Measurements from ENCODE around the gene TBL1X. TPM values are rescaled to one million over a fixed set of nuclear protein-coding genes. Genes with fewer than 3 reads are reported as not detected.

The TBL1X gene
- total and polyA plus RNA-seq, 10 of the 15 experiments (the other 5 are each of a cell fraction or from before 2014, with no cell fraction given) = 4.4 to 26.3 (median 10.6) TPM

DNA sequence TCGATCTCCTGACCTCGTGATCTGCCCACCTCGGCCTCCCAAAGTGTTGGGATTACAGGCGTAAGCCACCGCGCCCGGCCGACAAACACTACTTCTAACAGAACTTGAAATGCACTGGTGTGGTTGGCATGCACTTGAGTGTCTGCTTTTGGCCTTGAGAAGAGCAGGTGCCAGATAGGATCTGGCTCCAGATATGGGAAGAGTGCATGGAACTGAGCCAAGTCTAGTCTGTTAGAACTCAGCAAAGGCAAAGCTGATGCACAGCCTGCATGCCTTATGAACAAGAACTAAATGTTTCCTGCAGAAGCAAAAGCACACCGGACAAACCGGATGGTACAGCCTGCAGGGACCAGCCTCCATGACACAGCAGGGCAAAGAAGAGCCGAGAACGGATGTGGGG is 35.1 kb upstream of the TBL1X start:
- 75% methylated on average over 12 of the region's 12 CpGs for WGBS (ENCODE audit: insufficient coverage, insufficient replicate concordance, low lambda C conversion rate, missing lambda C conversion rate)
- BruUV-seq (replicated peaks) = no TSS peak
- intact Hi-C loops (cut with micrococcal nuclease; ENCODE audit: unreplicated experiment) (no loop called here), in situ Hi-C loops (cut with MboI) (no loop called here)
- RAD21 ChIA-PET (ENCODE audit: unreplicated experiment) = no interaction called here
- H3K9me3 ChIP-seq (replicated peaks; ENCODE audit: control insufficient read depth, insufficient read depth, low read length) = no peaks in the 10 kb centered on the region
- H3K4me1 ChIP-seq (ENCODE audit: control insufficient read depth, insufficient read depth, low read length) = no peaks in the 10 kb centered on the region
- H3K4me3 ChIP-seq = no peak overlapping the region
- POLR2A ChIA-PET = no interaction called here
- no peaks in the 10 kb centered on the region for H4K20me1 ChIP-seq (ENCODE audit: control insufficient read depth, insufficient read depth)
- no peak overlapping the region for H2AFZ ChIP-seq (ENCODE audit: control insufficient read depth, low read depth, low read length)
- SMC1A ChIA-PET (ENCODE audit: uncharacterized antibody, unreplicated experiment) = interaction anchor here (1.2 to 1.5 kb wide), 2 partner anchors 11 to 15 kb away, joined by 4 to 5 read pairs; no protein-coding TSS in a partner anchor
- CTCF ChIA-PET = no interaction called here
- no peaks in the 10 kb centered on the region for H3K79me2 ChIP-seq (ENCODE audit: control insufficient read depth, insufficient read depth, low read length)
- no peak overlapping the region for H3K4me2 ChIP-seq (ENCODE audit: control insufficient read depth, insufficient read depth)
- H3K27ac ChIP-seq (ENCODE audit: control insufficient read depth, insufficient read depth) = no peak overlapping the region
- ATAC-seq = no peak
- H3K27me3 ChIP-seq (replicated peaks in 1 of 2; ENCODE audit: control insufficient read depth in 2 of 2, insufficient read depth in 2 of 2, low read length in 1 of 2) = no peaks in the 10 kb centered on the region
- TF ChIP-seq TCF12 (IDR thresholded peaks at IDR 0.05; ENCODE audit: low read depth, low read length) (no peak), NFIC (IDR thresholded peaks at IDR 0.05; ENCODE audit: low read depth, low read length) (no peak), STAT1 (conservative IDR thresholded peaks at IDR 0.05) (no peak), ETV6 (conservative IDR thresholded peaks at IDR 0.05 in 1 of 2, IDR thresholded peaks at IDR 0.05 in 1 of 2; ENCODE audit: borderline replicate concordance in 1 of 2, low read depth in 1 of 2) (no peak), CHD2 (IDR thresholded peaks at IDR 0.05; ENCODE audit: borderline replicate concordance, low read depth, low read length) (no peak)
- no peak for FAIRE-seq
- DNase-seq (ENCODE audit: low read depth, low spot score) = no peak
- no peaks in the 10 kb centered on the region for H3K36me3 ChIP-seq (ENCODE audit: control insufficient read depth in 2 of 2, insufficient read depth in 2 of 2, low read length in 1 of 2)
- H3K9ac ChIP-seq (ENCODE audit: control insufficient read depth, insufficient read depth, low read length) = no peak overlapping the region

DNA sequence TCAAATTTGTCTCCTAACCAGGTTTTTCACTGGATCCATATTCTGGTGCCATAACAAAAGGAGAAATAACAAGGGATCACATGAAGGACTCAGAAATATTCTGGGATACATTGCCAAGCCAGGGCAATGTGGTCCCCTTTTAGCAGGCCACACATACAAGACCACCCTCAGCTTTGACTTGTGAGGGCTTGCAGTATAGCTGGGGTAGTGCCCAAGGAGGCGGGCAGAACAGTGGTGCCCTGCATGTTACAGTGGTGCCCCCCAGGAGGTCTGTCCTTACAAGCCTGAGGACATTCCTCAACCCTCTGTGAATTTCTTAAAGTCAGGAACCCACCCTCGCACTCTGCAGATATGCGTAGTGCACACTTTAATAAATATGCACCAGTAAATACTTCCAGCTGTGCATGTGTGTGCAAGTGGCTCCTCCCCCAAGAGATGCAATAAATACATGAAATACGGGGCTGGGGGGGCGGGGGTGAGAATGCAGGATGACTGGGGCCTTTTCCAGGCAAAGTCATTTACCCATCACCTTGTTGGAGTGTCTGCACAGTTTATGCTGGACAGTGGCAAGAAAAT is 34.4 kb upstream of the TBL1X start:
- Histone ChIP-seq H3K9ac (ENCODE audit: control insufficient read depth, insufficient read depth, low read length) (no peak overlapping the region), H3K4me2 (ENCODE audit: control insufficient read depth, insufficient read depth) (no peak overlapping the region), H2AFZ (ENCODE audit: control insufficient read depth, low read depth, low read length) (no peak overlapping the region), H3K4me3 (no peak overlapping the region), H3K4me1 (ENCODE audit: control insufficient read depth, insufficient read depth, low read length) (no peaks in the 10 kb centered on the region), H3K27ac (ENCODE audit: control insufficient read depth, insufficient read depth) (no peak overlapping the region), H3K9me3 (replicated peaks; ENCODE audit: control insufficient read depth, insufficient read depth, low read length) (no peaks in the 10 kb centered on the region), H3K36me3 (ENCODE audit: control insufficient read depth in 2 of 2, insufficient read depth in 2 of 2, low read length in 1 of 2) (no peaks in the 10 kb centered on the region), H4K20me1 (ENCODE audit: control insufficient read depth, insufficient read depth) (no peaks in the 10 kb centered on the region), H3K79me2 (ENCODE audit: control insufficient read depth, insufficient read depth, low read length) (no peaks in the 10 kb centered on the region), H3K27me3 (replicated peaks in 1 of 2; ENCODE audit: control insufficient read depth in 2 of 2, insufficient read depth in 2 of 2, low read length in 1 of 2) (no peaks in the 10 kb centered on the region)
- WGBS (ENCODE audit: insufficient coverage, insufficient replicate concordance, low lambda C conversion rate, missing lambda C conversion rate) = 44% methylated on average over 5 of the region's 5 CpGs
- FAIRE-seq (no peak), DNase-seq (ENCODE audit: low read depth, low spot score) (no peak), ATAC-seq (no peak)
- ChIA-PET CTCF (no interaction called here), RAD21 (ENCODE audit: unreplicated experiment) (no interaction called here), POLR2A (no interaction called here), SMC1A (ENCODE audit: uncharacterized antibody, unreplicated experiment) (no interaction called here)
- in situ Hi-C loops (cut with MboI) = no loop called here
- no TSS peak for BruUV-seq (replicated peaks)
- intact Hi-C loops (cut with micrococcal nuclease; ENCODE audit: unreplicated experiment) = no loop called here
- TF ChIP-seq ZNF24 (IDR thresholded peaks at IDR 0.05) (no peak), DPF2 (IDR thresholded peaks at IDR 0.05) (no peak), CHD4 (IDR thresholded peaks at IDR 0.05) (no peak), NR2C1 (IDR thresholded peaks at IDR 0.05) (no peak), NFYB (IDR thresholded peaks at IDR 0.05; ENCODE audit: insufficient read depth, low read depth, low read length) (no peak), NFIC (IDR thresholded peaks at IDR 0.05; ENCODE audit: low read depth, low read length) (no peak)
- TF ChIP-seq, protein P1, sequence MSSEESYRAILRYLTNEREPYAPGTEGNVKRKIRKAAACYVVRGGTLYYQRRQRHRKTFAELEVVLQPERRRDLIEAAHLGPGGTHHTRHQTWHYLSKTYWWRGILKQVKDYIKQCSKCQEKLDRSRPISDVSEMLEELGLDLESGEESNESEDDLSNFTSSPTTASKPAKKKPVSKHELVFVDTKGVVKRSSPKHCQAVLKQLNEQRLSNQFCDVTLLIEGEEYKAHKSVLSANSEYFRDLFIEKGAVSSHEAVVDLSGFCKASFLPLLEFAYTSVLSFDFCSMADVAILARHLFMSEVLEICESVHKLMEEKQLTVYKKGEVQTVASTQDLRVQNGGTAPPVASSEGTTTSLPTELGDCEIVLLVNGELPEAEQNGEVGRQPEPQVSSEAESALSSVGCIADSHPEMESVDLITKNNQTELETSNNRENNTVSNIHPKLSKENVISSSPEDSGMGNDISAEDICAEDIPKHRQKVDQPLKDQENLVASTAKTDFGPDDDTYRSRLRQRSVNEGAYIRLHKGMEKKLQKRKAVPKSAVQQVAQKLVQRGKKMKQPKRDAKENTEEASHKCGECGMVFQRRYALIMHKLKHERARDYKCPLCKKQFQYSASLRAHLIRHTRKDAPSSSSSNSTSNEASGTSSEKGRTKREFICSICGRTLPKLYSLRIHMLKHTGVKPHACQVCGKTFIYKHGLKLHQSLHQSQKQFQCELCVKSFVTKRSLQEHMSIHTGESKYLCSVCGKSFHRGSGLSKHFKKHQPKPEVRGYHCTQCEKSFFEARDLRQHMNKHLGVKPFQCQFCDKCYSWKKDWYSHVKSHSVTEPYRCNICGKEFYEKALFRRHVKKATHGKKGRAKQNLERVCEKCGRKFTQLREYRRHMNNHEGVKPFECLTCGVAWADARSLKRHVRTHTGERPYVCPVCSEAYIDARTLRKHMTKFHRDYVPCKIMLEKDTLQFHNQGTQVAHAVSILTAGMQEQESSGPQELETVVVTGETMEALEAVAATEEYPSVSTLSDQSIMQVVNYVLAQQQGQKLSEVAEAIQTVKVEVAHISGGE (CRISPR knock-in tag; IDR thresholded peaks at IDR 0.05) = no peak

All from GM12878 (cell line).